ENCODE data around the gene B4GALT5. TPM values are rescaled to one million over a fixed set of nuclear protein-coding genes. Genes with fewer than 3 reads are reported as not detected.
"Not testable (repeated sequence)": the region's sequence is repeated elsewhere in the genome, so short reads cannot be mapped to it uniquely, and the experiment has no call there.

Gene B4GALT5
- total and polyA plus RNA-seq, 4 donors = 8.3 to 38.3 (median 22.3) TPM

- no peaks in the 10 kb centered on the region for H3K27me3 ChIP-seq (ENCODE audit: control insufficient read depth in 1 of 2, insufficient read depth in 2 of 2, low read length in 1 of 2)
- H3K4me3 ChIP-seq (ENCODE audit: low read length in 2 of 2) = no peak overlapping the region
- intact Hi-C loops (cut with DNase I) = loop anchor here in 1 of 2 donors (5.0 kb wide), 1 partner anchor 93 kb away; the partner anchor contains the start of gene B4GALT5
- ATAC-seq (ENCODE audit: low FRiP score) (no peak), DNase-seq (no peak)
- H3K27ac ChIP-seq (ENCODE audit: low read depth in 1 of 2, low read length in 2 of 2) = no peak overlapping the region
- H3K9me3 ChIP-seq (ENCODE audit: control insufficient read depth, low read length) = no peaks in the 10 kb centered on the region
- 97% methylated on average over 4 of the region's 4 CpGs for WGBS, 2 donors
- no peaks in the 10 kb centered on the region for H3K36me3 ChIP-seq (ENCODE audit: control insufficient read depth in 1 of 2, insufficient read depth in 2 of 2, low read length in 1 of 2)
- H3K4me1 ChIP-seq (ENCODE audit: control insufficient read depth in 1 of 2, insufficient read depth in 2 of 2, low read length in 2 of 2) = no peaks in the 10 kb centered on the region
Measured at GRCh38 chr20:49619113-49620048, 94.3 kb downstream of the B4GALT5 start.

- Histone ChIP-seq H3K4me3 (ENCODE audit: low read length in 2 of 2) (no peak overlapping the region), H3K27ac (ENCODE audit: low read depth in 1 of 2, low read length in 2 of 2) (no peak overlapping the region), H3K36me3 (ENCODE audit: control insufficient read depth in 1 of 2, insufficient read depth in 2 of 2, low read length in 1 of 2) (no peaks in the 10 kb centered on the region), H3K9me3 (ENCODE audit: control insufficient read depth, low read length) (no peaks in the 10 kb centered on the region), H3K27me3 (ENCODE audit: control insufficient read depth in 1 of 2, insufficient read depth in 2 of 2, low read length in 1 of 2) (no peaks in the 10 kb centered on the region), H3K4me1 (ENCODE audit: control insufficient read depth in 1 of 2, insufficient read depth in 2 of 2, low read length in 2 of 2) (no peaks in the 10 kb centered on the region)
- 25 to 31% methylated on average over 2 of the region's 2 CpGs for WGBS, 2 donors
- intact Hi-C loops (cut with DNase I) = loop anchor here in 1 of 2 donors (5.0 kb wide), 1 partner anchor 94 kb away; the partner anchor contains the start of gene B4GALT5
- ATAC-seq (ENCODE audit: low FRiP score) (no peak), DNase-seq (no peak)
Measured at GRCh38 chr20:49618289-49618688, 95.4 kb downstream of the B4GALT5 start.

GRCh38 chr20:49617394-49617793 is 96.3 kb downstream of the B4GALT5 start:
- H3K36me3 ChIP-seq (ENCODE audit: control insufficient read depth in 1 of 2, insufficient read depth in 2 of 2, low read length in 1 of 2); H3K4me1 ChIP-seq (ENCODE audit: control insufficient read depth in 1 of 2, insufficient read depth in 2 of 2, low read length in 2 of 2); H3K27me3 ChIP-seq (ENCODE audit: control insufficient read depth in 1 of 2, insufficient read depth in 2 of 2, low read length in 1 of 2); H3K27ac ChIP-seq (ENCODE audit: low read depth in 1 of 2, low read length in 2 of 2); H3K9me3 ChIP-seq (ENCODE audit: control insufficient read depth, low read length); ATAC-seq (ENCODE audit: low FRiP score); H3K4me3 ChIP-seq (ENCODE audit: low read length in 2 of 2): not testable (repeated sequence)
- 62 to 88% methylated on average over 2 to 3 of the region's 3 CpGs for WGBS, 2 donors
- DNase-seq = peak in 1 of 2 donors; percentile 37
- intact Hi-C loops (cut with DNase I) = loop anchor here in 1 of 2 donors (5.0 kb wide), 1 partner anchor 95 kb away; the partner anchor contains the start of gene B4GALT5

GRCh38 chr20:49616154-49617007 is 97.3 kb downstream of the B4GALT5 start:
- H3K4me1 ChIP-seq (ENCODE audit: control insufficient read depth in 1 of 2, insufficient read depth in 2 of 2, low read length in 2 of 2) = no peaks in the 10 kb centered on the region
- no peak overlapping the region for H3K4me3 ChIP-seq (ENCODE audit: low read length in 2 of 2)
- intact Hi-C loops (cut with DNase I) = loop anchor here in 1 of 2 donors (5.0 kb wide), 1 partner anchor 96 kb away; the partner anchor contains the start of gene B4GALT5
- no peaks in the 10 kb centered on the region for H3K9me3 ChIP-seq (ENCODE audit: control insufficient read depth, low read length)
- no peak overlapping the region for H3K27ac ChIP-seq (ENCODE audit: low read depth in 1 of 2, low read length in 2 of 2)
- DNase-seq = no peak
- 93% methylated on average over 11 of the region's 11 CpGs for WGBS, 2 donors
- ATAC-seq (ENCODE audit: low FRiP score) = no peak
- H3K27me3 ChIP-seq (ENCODE audit: control insufficient read depth in 1 of 2, insufficient read depth in 2 of 2, low read length in 1 of 2) = no peaks in the 10 kb centered on the region
- H3K36me3 ChIP-seq (ENCODE audit: control insufficient read depth in 1 of 2, insufficient read depth in 2 of 2, low read length in 1 of 2) = no peaks in the 10 kb centered on the region

- H3K36me3 ChIP-seq (ENCODE audit: control insufficient read depth in 1 of 2, insufficient read depth in 2 of 2, low read length in 1 of 2) = no peaks in the 10 kb centered on the region
- DNase-seq = peak; percentile 79 to 86
- no peak overlapping the region for H3K4me3 ChIP-seq (ENCODE audit: low read length in 2 of 2)
- peak; percentile 70 for ATAC-seq (ENCODE audit: low FRiP score)
- WGBS, 2 donors = 39 to 40% methylated on average over 15 of the region's 15 CpGs
- intact Hi-C loops (cut with DNase I) = loop anchor here in 1 of 2 donors (2.0 to 5.0 kb wide), 2 partner anchors 97 to 205 kb away; partner anchors contain the start of gene B4GALT5
- H3K9me3 ChIP-seq (ENCODE audit: control insufficient read depth, low read length) = no peaks in the 10 kb centered on the region
- no peaks in the 10 kb centered on the region for H3K27me3 ChIP-seq (ENCODE audit: control insufficient read depth in 1 of 2, insufficient read depth in 2 of 2, low read length in 1 of 2)
- H3K4me1 ChIP-seq (ENCODE audit: control insufficient read depth in 1 of 2, insufficient read depth in 2 of 2, low read length in 2 of 2) = no peaks in the 10 kb centered on the region
- no peak overlapping the region for H3K27ac ChIP-seq (ENCODE audit: low read depth in 1 of 2, low read length in 2 of 2)
Measured at GRCh38 chr20:49615401-49616153, 98.1 kb downstream of the B4GALT5 start.

DNA sequence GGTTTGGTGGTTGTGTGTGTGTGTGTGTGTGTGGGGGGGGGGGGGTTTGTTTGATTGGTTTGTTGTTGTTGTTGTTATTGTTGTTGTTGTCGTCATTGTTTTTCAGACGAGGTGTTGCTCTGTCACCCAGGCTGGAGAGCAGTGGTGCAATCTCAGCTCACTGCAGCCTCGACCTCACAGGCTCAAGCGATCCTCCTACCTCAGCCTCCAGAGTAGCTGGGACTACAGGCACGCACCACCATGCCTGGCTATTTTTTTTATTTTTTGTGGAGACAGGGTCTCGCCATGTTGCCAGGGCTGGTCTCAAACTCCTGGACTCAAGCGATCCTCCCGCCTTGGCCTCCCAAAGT is 98.7 kb downstream of the B4GALT5 start:
- not testable (repeated sequence) for H3K4me3 ChIP-seq (ENCODE audit: low read length in 2 of 2); ATAC-seq (ENCODE audit: low FRiP score); H3K27me3 ChIP-seq (ENCODE audit: control insufficient read depth in 1 of 2, insufficient read depth in 2 of 2, low read length in 1 of 2); DNase-seq; H3K4me1 ChIP-seq (ENCODE audit: control insufficient read depth in 1 of 2, insufficient read depth in 2 of 2, low read length in 2 of 2); H3K36me3 ChIP-seq (ENCODE audit: control insufficient read depth in 1 of 2, insufficient read depth in 2 of 2, low read length in 1 of 2); H3K9me3 ChIP-seq (ENCODE audit: control insufficient read depth, low read length); H3K27ac ChIP-seq (ENCODE audit: low read depth in 1 of 2, low read length in 2 of 2)
- intact Hi-C loops (cut with DNase I) = loop anchor here in 1 of 2 donors (2.0 to 5.0 kb wide), 2 partner anchors 97 to 206 kb away; partner anchors contain the start of gene B4GALT5
- WGBS, 2 donors = 94 to 95% methylated on average over 8 of the region's 8 CpGs

- H3K27ac ChIP-seq (ENCODE audit: low read depth in 1 of 2, low read length in 2 of 2) = no peak overlapping the region
- no peaks in the 10 kb centered on the region for H3K4me1 ChIP-seq (ENCODE audit: control insufficient read depth in 1 of 2, insufficient read depth in 2 of 2, low read length in 2 of 2)
- no peak overlapping the region for H3K4me3 ChIP-seq (ENCODE audit: low read length in 2 of 2)
- DNase-seq (peak in 1 of 2 donors; percentile 21), ATAC-seq (ENCODE audit: low FRiP score) (no peak)
- no peaks in the 10 kb centered on the region for H3K36me3 ChIP-seq (ENCODE audit: control insufficient read depth in 1 of 2, insufficient read depth in 2 of 2, low read length in 1 of 2)
- no peaks in the 10 kb centered on the region for H3K27me3 ChIP-seq (ENCODE audit: control insufficient read depth in 1 of 2, insufficient read depth in 2 of 2, low read length in 1 of 2)
- WGBS, 2 donors = 81 to 84% methylated on average over 13 of the region's 13 CpGs
- intact Hi-C loops (cut with DNase I) = loop anchor here (2.0 to 5.0 kb wide), 6 partner anchors 98 to 313 kb away; partner anchors contain the start of gene B4GALT5 (in 1 of the 2)
- H3K9me3 ChIP-seq (ENCODE audit: control insufficient read depth, low read length) = no peaks in the 10 kb centered on the region
Measured at GRCh38 chr20:49614338-49615050, 99.2 kb downstream of the B4GALT5 start.
